Parathyroid adenoma (tissue), 2 donors: ENCODE data around the gene ABHD15.

Experiments
- H2AFZ ChIP-seq: fragments of 300-600 bp; sonication (generic); one replicate; pipeline ENCODE4 v1.7.0; 2017; ENCODE audit warnings: antibody characterized with exemption, mild to moderate bottlenecking
- H3K27ac ChIP-seq: fragments of 300-600 bp; sonication (generic); one replicate; pipeline ENCODE4 v1.7.0; 2017
- H3K27me3 ChIP-seq: fragments of 300-600 bp; sonication (generic); one replicate; pipeline ENCODE4 v1.7.0; 2017; ENCODE audit warnings: low read length; ENCODE audit not compliant: control insufficient read depth, insufficient read depth
- H3K36me3 ChIP-seq: fragments of 300-600 bp; sonication (generic); one replicate; pipeline ENCODE4 v1.7.0; 2017; ENCODE audit warnings: low read length; ENCODE audit not compliant: control insufficient read depth, insufficient read depth
- H3K4me1 ChIP-seq: fragments of 300-600 bp; sonication (generic); one replicate; pipeline ENCODE4 v1.7.0; 2017; ENCODE audit warnings: control low read depth
- H3K4me2 ChIP-seq: fragments of 300-600 bp; sonication (generic); one replicate; pipeline ENCODE4 v1.7.0; 2017; ENCODE audit warnings: low read length
- H3K4me3 ChIP-seq: fragments of 300-600 bp; sonication (generic); one replicate; pipeline ENCODE4 v1.7.0; 2017; ENCODE audit warnings: low read depth, low read length
- H3K79me2 ChIP-seq: fragments of 300-600 bp; sonication (generic); one replicate; pipeline ENCODE4 v1.7.0; 2017; ENCODE audit warnings: control low read depth
- H3K9ac ChIP-seq: fragments of 300-600 bp; sonication (generic); one replicate; pipeline ENCODE4 v1.7.0; 2017; ENCODE audit warnings: mild to moderate bottlenecking
- H3K9me3 ChIP-seq: fragments of 300-600 bp; sonication (generic); one replicate; pipeline ENCODE4 v1.7.0; 2017; ENCODE audit warnings: low read length; ENCODE audit not compliant: control insufficient read depth
- TF ChIP-seq, protein P1 (sequence below): fragments of 300-600 bp; sonication (generic); IDR thresholded peaks from one replicate; pipeline ENCODE4 v1.7.0; 2017; ENCODE audit warnings: antibody characterized with exemption, mild to moderate bottlenecking
- donor health status: primary hyperparathyroidism.

Gene ABHD15

DNA sequence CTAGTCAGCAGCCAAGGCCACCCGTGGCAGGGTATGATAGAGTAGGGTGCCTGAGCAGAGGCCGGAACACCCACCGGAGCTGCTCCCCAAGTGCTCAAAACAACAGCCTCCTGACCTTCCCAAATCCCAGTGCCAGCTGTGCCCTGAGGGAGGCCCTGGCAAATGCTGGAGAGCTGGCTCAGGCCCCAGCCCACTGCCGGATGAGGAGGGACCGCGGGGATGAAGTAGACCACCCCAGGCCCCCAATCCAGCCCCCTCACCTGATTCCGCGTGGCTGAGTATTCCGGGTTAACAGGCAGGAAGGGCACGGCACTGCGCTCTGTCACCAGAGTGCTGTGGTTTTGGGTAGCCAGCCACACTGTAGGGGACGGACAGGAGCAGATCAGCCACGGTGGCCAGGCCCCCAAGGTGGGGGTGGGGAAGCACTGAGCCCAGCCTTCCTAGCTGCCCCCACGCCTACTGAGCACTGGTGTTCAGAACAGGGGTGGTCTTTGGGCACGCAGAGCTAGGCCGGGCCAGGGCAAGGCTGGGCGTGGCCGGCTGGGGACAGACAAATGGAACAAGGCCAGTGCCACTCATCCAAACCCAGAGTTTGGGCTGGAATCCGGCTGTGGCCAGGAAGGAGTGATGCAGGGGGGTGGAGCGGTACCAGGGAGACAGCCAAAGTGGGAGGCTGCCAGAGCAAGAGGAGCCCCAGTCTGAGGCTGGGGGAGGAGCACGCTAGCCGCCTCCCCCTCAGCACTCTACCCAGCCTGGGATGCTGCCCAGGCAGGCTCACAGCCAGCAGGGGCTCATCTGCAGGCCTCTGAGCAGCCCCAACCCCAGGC, 10.8 kb upstream of the ABHD15 start:
- Histone ChIP-seq H3K79me2 (peaks cover 7% of the 10 kb centered on the region), H3K9ac (no peak overlapping the region), H2AFZ (no peak overlapping the region), H3K27ac (no peak overlapping the region), H3K4me3 (no peak overlapping the region), H3K4me2 (no peak overlapping the region), H3K9me3 (no peaks in the 10 kb centered on the region), H3K36me3 (no peaks in the 10 kb centered on the region), H3K27me3 (no peaks in the 10 kb centered on the region), H3K4me1 (no peaks in the 10 kb centered on the region)
- TF ChIP-seq, protein P1, sequence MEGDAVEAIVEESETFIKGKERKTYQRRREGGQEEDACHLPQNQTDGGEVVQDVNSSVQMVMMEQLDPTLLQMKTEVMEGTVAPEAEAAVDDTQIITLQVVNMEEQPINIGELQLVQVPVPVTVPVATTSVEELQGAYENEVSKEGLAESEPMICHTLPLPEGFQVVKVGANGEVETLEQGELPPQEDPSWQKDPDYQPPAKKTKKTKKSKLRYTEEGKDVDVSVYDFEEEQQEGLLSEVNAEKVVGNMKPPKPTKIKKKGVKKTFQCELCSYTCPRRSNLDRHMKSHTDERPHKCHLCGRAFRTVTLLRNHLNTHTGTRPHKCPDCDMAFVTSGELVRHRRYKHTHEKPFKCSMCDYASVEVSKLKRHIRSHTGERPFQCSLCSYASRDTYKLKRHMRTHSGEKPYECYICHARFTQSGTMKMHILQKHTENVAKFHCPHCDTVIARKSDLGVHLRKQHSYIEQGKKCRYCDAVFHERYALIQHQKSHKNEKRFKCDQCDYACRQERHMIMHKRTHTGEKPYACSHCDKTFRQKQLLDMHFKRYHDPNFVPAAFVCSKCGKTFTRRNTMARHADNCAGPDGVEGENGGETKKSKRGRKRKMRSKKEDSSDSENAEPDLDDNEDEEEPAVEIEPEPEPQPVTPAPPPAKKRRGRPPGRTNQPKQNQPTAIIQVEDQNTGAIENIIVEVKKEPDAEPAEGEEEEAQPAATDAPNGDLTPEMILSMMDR: no peak

DNA sequence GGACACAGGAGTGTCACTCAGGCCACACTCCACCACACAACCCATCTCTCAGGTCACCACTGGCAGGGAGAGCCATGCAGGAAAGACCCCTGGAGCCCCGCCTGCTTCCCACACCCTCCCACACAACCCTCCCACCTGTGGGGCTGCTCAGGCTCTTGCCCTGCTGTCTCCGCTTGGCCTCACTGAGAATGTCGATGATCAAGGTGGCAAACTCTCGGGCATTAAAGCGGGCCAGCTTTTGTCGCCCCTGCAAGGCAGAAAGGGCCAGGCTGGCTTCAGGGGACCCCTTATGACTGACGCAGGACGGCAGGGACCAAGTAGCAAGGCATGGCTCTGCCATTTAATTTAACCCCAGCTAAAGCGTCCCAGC, 10.1 kb upstream of the ABHD15 start:
- no peaks in the 10 kb centered on the region for H3K27me3 ChIP-seq
- no peak overlapping the region for H3K4me2 ChIP-seq
- no peak overlapping the region for H3K9ac ChIP-seq
- no peak overlapping the region for H2AFZ ChIP-seq
- no peaks in the 10 kb centered on the region for H3K4me1 ChIP-seq
- peaks cover 7% of the 10 kb centered on the region for H3K79me2 ChIP-seq
- TF ChIP-seq, protein P1: no peak
- no peaks in the 10 kb centered on the region for H3K9me3 ChIP-seq
- H3K36me3 ChIP-seq: no peaks in the 10 kb centered on the region
- H3K4me3 ChIP-seq: no peak overlapping the region
- no peak overlapping the region for H3K27ac ChIP-seq

DNA sequence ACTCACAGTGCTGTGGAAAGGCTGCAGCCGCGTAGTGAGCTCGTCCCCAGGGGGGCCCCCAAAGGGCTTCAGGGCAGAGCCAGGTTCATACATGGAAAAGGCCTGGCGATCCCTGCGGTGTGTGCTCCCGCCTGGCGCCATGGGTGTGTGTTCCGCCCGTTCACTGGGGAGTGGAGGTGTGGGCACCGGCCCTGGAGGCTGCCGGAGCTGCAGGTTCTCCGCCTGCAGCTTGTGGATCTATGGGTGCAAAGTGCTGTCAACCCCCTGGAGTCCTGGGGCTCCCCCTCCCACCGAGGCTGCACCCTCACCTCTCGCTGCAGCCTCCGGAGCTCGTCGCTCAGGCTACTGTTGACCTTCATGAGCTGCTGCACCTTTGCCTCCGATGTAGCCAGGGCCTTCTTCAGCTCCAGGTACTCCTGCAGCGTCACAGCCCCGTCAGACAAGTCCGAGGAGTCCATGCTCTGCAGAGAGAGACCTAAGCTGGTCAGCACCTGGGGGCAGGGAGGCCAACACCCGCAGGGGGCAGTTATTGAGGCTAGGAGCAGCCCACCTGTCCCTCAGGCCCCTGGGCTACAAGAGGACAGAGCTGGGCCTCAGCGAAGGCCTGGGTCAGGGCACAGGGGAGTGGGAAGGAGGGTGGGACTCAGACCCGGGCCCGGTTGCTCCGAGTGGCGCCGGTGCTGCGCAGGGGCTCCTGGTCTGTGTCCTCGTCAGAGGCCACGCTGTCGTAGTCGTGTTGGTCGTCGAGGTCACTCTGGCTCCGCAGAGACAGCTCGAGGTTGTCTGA, 9.6 kb upstream of the ABHD15 start:
- no peak overlapping the region for H3K4me2 ChIP-seq
- no peak overlapping the region for H3K4me3 ChIP-seq
- no peak overlapping the region for H3K27ac ChIP-seq
- H3K9ac ChIP-seq: no peak overlapping the region
- H3K4me1 ChIP-seq: no peaks in the 10 kb centered on the region
- H3K79me2 ChIP-seq: peaks cover 7% of the 10 kb centered on the region
- no peaks in the 10 kb centered on the region for H3K9me3 ChIP-seq
- H3K36me3 ChIP-seq: no peaks in the 10 kb centered on the region
- H2AFZ ChIP-seq: no peak overlapping the region
- TF ChIP-seq, protein P1: no peak
- no peaks in the 10 kb centered on the region for H3K27me3 ChIP-seq

DNA sequence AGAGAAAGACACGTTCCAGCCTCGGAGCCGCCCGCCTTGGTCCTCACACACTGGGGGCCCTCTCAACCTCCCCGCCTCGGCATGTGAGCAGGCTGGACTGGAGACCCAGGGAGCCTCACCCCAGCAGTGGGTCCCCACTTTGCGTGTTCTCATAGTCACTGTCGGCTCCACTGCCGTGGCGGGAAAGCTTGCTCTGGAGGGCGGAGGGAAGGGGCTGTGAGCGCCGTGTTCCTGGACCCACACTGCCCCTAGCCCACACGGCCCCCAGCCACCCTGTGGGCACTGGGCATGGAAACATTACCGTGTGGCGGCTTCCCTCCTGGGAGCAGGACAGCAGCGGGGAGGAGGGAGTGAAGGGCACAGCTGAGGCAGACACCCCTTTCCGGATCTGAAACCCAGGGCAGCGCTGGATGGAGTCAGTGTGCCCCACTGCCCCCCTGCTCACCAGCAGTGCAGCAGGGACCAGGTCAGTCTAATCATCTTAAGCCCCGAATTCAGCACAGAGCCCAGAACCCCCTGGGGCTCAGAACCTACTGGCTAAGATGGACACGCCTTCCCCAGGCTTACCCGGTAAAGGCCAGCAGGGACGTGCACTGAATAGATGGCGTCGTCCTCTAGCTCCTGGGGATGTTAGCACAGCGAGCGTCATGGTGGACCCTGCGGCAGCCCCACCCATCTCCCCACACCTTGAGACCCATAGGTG, 8.8 kb upstream of the ABHD15 start:
- Histone ChIP-seq H3K9me3 (no peaks in the 10 kb centered on the region), H3K79me2 (peaks cover 7% of the 10 kb centered on the region), H3K4me3 (no peak overlapping the region), H3K4me2 (no peak overlapping the region), H3K36me3 (no peaks in the 10 kb centered on the region), H3K9ac (no peak overlapping the region), H3K4me1 (no peaks in the 10 kb centered on the region), H3K27ac (no peak overlapping the region), H3K27me3 (no peaks in the 10 kb centered on the region), H2AFZ (no peak overlapping the region)
- TF ChIP-seq, protein P1: no peak
